CD4-positive, alpha-beta T cell (primary cell): ENCODE measurements around the gene PJVK. TPM values are rescaled to one million over a fixed set of nuclear protein-coding genes. Genes with fewer than 3 reads are reported as not detected.

Source experiments
- ATAC-seq: fragments of 200-7000 bp; cut with Tn5 transposase; one replicate; pipeline ENCODE4 v1.10.0; 2022; ENCODE audit warnings: mild to moderate bottlenecking; ENCODE audit not compliant: poor library complexity
- CTCF ChIA-PET: fragments of 350-600 bp; sonication (Branson Sonifier 250); formaldehyde crosslinking; loops from one replicate; lab custom pipeline; 2021; ENCODE audit warnings: antibody characterized with exemption, inconsistent platforms; lab: Charles Lee
- POLR2A ChIA-PET: fragments of 350-600 bp; sonication (Branson Sonifier 250); formaldehyde crosslinking; loops from one replicate; lab custom pipeline; 2021; ENCODE audit warnings: antibody characterized with exemption, inconsistent platforms; lab: Charles Lee
- DNase-seq, 14 experiments: peaks; one replicate each; pipeline ENCODE4 v3.0.0-alpha.2; 2013 to 2020; ENCODE audit warnings: mixed read lengths in 2 of 14
- H3K27ac ChIP-seq, 2 donors: one replicate each; pipeline versions ENCODE4 v1.5.1 to v1.7.0; 2013; ENCODE audit warnings: low read length in 2 of 2, low read depth in 1 of 2, mild to moderate bottlenecking in 1 of 2
- H3K27me3 ChIP-seq, 2 experiments: 1 replicate in 1 of 2; 2 replicates in 1 of 2; pipeline versions ENCODE4 v1.6.1 to v1.7.0; 2013; ENCODE audit warnings: low read length in 2 of 2, control low read depth in 1 of 2, mild to moderate bottlenecking in 1 of 2, moderate library complexity in 1 of 2; ENCODE audit not compliant: insufficient read depth in 2 of 2, control insufficient read depth in 1 of 2
- H3K36me3 ChIP-seq: one replicate; pipeline ENCODE4 v1.6.1; 2013; ENCODE audit warnings: low read length, control low read depth; ENCODE audit not compliant: insufficient read depth
- H3K4me1 ChIP-seq: one replicate; pipeline ENCODE4 v1.6.1; 2013; ENCODE audit warnings: low read length, control low read depth; ENCODE audit not compliant: insufficient read depth
- H3K4me3 ChIP-seq: one replicate; pipeline ENCODE4 v1.5.1; 2013; ENCODE audit warnings: mild to moderate bottlenecking, low read length, moderate library complexity
- H3K9me3 ChIP-seq, 2 experiments: 1 replicate in 1 of 2; 2 replicates in 1 of 2; pipeline versions ENCODE4 v1.6.1 to v1.7.0; 2013; ENCODE audit warnings: low read length in 2 of 2, mild to moderate bottlenecking in 2 of 2, control low read depth in 1 of 2, moderate library complexity in 1 of 2; ENCODE audit not compliant: control insufficient read depth in 1 of 2, insufficient read depth in 1 of 2
- H3K27ac Mint-ChIP-seq: one replicate; pipeline ENCODE4 v1.8.0; 2020; ENCODE audit warnings: mixed read lengths
- H3K27me3 Mint-ChIP-seq: one replicate; pipeline ENCODE4 v1.8.0; 2021; ENCODE audit warnings: mixed read lengths
- H3K36me3 Mint-ChIP-seq: one replicate; pipeline ENCODE4 v1.8.0; 2021; ENCODE audit warnings: low read depth, mixed read lengths
- H3K4me1 Mint-ChIP-seq: one replicate; pipeline ENCODE4 v1.8.0; 2021; ENCODE audit warnings: low read depth, mixed read lengths
- H3K4me3 Mint-ChIP-seq: one replicate; pipeline ENCODE4 v1.8.0; 2020; ENCODE audit warnings: mild to moderate bottlenecking, mixed read lengths
- H3K9me3 Mint-ChIP-seq: one replicate; pipeline ENCODE4 v1.8.0; 2020; ENCODE audit warnings: mixed read lengths
- intact Hi-C, 2 experiments: fragments of 100-400 bp; cut with DNase I in 1 of 2; cut with micrococcal nuclease in 1 of 2; formaldehyde crosslinking; loops; one replicate each; pipeline versions ENCODE4 v1.15.1 to v1.9.0; 2023 to 2025; cut with DNase I, micrococcal nuclease
- total RNA-seq, 174 experiments: library from RNA in 2 of 174; stranded (reverse) in 2 of 174; gene quantifications; one replicate each; pipeline ENCODE4 v1.2.3 and lab custom pipeline; 2021 to 2026
- TF ChIP-seq, protein P1 (sequence below): fragments of 200-600 bp; IDR thresholded peaks from one replicate; pipeline ENCODE4 v1.8.0; 2022; ENCODE audit warnings: antibody characterized with exemption, mild to moderate bottlenecking

PJVK gene
- total RNA-seq, 2 experiments from 2014 or later: 3.8 to 4.2 TPM

- H3K27ac Mint-ChIP-seq: peak overlapping the region; percentile 97
- Histone ChIP-seq H3K4me1 (peaks cover 27% of the 10 kb centered on the region), H3K27me3 (no peaks in the 10 kb centered on the region), H3K4me3 (peak overlapping the region; percentile 77), H3K36me3 (peaks cover 14% of the 10 kb centered on the region), H3K27ac (peak overlapping the region; percentile 78 to 98), H3K9me3 (no peaks in the 10 kb centered on the region)
- H3K27me3 Mint-ChIP-seq: no peaks in the 10 kb centered on the region
- CTCF ChIA-PET: interaction anchor here (1.1 to 2.2 kb wide), 4 partner anchors 29 to 250 kb away, joined by 3 to 13 read pairs (median 7); partner anchors contain the start of gene PLEKHA3
- peak overlapping the region; percentile 91 for H3K4me3 Mint-ChIP-seq
- intact Hi-C loops: loop anchor here in 1 of 2 experiments (2.0 kb wide), 2 partner anchors 28 to 72 kb away; partner anchors contain the start of gene FKBP7
- ATAC-seq: peak; percentile 54
- H3K4me1 Mint-ChIP-seq: peaks cover 35% of the 10 kb centered on the region
- POLR2A ChIA-PET: interaction anchor here (0.9 to 3.2 kb wide), 18 partner anchors 10 to 1238 kb away, joined by 3 to 45 read pairs (median 6); partner anchors contain the start of genes FKBP7, HNRNPA3, PLEKHA3 and RBM45
- TF ChIP-seq, protein P1, sequence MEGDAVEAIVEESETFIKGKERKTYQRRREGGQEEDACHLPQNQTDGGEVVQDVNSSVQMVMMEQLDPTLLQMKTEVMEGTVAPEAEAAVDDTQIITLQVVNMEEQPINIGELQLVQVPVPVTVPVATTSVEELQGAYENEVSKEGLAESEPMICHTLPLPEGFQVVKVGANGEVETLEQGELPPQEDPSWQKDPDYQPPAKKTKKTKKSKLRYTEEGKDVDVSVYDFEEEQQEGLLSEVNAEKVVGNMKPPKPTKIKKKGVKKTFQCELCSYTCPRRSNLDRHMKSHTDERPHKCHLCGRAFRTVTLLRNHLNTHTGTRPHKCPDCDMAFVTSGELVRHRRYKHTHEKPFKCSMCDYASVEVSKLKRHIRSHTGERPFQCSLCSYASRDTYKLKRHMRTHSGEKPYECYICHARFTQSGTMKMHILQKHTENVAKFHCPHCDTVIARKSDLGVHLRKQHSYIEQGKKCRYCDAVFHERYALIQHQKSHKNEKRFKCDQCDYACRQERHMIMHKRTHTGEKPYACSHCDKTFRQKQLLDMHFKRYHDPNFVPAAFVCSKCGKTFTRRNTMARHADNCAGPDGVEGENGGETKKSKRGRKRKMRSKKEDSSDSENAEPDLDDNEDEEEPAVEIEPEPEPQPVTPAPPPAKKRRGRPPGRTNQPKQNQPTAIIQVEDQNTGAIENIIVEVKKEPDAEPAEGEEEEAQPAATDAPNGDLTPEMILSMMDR: no peak
- peaks cover 45% of the 10 kb centered on the region for H3K36me3 Mint-ChIP-seq
- H3K9me3 Mint-ChIP-seq: no peaks in the 10 kb centered on the region
- DNase-seq: peak in 8 of 14 experiments; percentile 59 to 93 (median 72)
Observed at GRCh38 chr2:178450524-178450773, 729 bp upstream of the PJVK start.

GRCh38 chr2:178452334-178452733 lies 1.2 kb downstream of the PJVK start:
- peaks cover 31% of the 10 kb centered on the region for H3K4me1 Mint-ChIP-seq
- TF ChIP-seq, protein P1: no peak
- ChIA-PET POLR2A (no interaction called here), CTCF (interaction anchor here (0.7 to 1.3 kb wide), 2 partner anchors 12 to 13 kb away, joined by 3 read pairs; no protein-coding TSS in a partner anchor)
- Histone ChIP-seq H3K36me3 (peaks cover 4% of the 10 kb centered on the region), H3K27ac (no peak overlapping the region), H3K4me3 (no peak overlapping the region), H3K9me3 (no peaks in the 10 kb centered on the region), H3K4me1 (peaks cover 27% of the 10 kb centered on the region), H3K27me3 (no peaks in the 10 kb centered on the region)
- intact Hi-C loops: loop anchor here in 1 of 2 experiments (1.0 kb wide), 1 partner anchor 24 kb away; no protein-coding TSS in a partner anchor
- H3K9me3 Mint-ChIP-seq: no peaks in the 10 kb centered on the region
- peaks cover 32% of the 10 kb centered on the region for H3K36me3 Mint-ChIP-seq
- DNase-seq: no peak
- peak overlapping the region; percentile 83 for H3K4me3 Mint-ChIP-seq
- no peak for ATAC-seq
- no peaks in the 10 kb centered on the region for H3K27me3 Mint-ChIP-seq
- peak overlapping the region; percentile 97 for H3K27ac Mint-ChIP-seq

DNA sequence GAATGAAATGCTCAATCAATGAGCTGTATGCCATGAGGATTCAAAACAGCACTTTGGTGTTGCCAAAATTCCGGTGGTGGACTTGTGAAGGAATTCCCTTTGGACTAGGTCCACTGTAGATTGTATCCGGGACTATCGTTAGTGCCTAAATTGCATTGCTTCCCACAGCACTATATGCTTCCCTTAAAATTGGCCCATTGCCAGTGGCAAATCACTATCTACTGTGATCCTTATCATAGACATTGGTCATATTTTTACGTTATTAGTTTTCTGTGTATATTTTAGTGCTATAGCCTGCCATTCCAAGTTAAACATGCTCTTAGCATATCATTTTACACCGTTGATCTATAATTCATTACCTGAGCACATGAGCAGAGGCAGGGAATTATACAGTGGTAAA lies 1.7 kb downstream of the PJVK start:
- no peak overlapping the region for H3K4me3 Mint-ChIP-seq
- no peaks in the 10 kb centered on the region for H3K27me3 Mint-ChIP-seq
- peaks cover 30% of the 10 kb centered on the region for H3K4me1 Mint-ChIP-seq
- Histone ChIP-seq H3K27me3 (no peaks in the 10 kb centered on the region), H3K4me1 (peaks cover 27% of the 10 kb centered on the region), H3K9me3 (no peaks in the 10 kb centered on the region), H3K4me3 (no peak overlapping the region), H3K27ac (no peak overlapping the region), H3K36me3 (peaks cover 3% of the 10 kb centered on the region)
- ATAC-seq (no peak), DNase-seq (no peak)
- peaks cover 27% of the 10 kb centered on the region for H3K36me3 Mint-ChIP-seq
- intact Hi-C loops: loop anchor here in 1 of 2 experiments (1.0 kb wide), 1 partner anchor 23 kb away; no protein-coding TSS in a partner anchor
- POLR2A ChIA-PET: no interaction called here
- CTCF ChIA-PET: interaction anchor here (1.3 to 2.1 kb wide), 2 partner anchors 13 to 70 kb away, joined by 3 to 5 read pairs; no protein-coding TSS in a partner anchor
- no peaks in the 10 kb centered on the region for H3K9me3 Mint-ChIP-seq
- TF ChIP-seq, protein P1: no peak
- H3K27ac Mint-ChIP-seq: no peak overlapping the region
